K562 (cell line): ENCODE results near the gene TYSND1. TPM values are rescaled to one million over a fixed set of nuclear protein-coding genes. Genes with fewer than 3 reads are reported as not detected.

Source experiments
- ATAC-seq: fragments of 200-7000 bp; cut with Tn5 transposase; 3 replicates; pipeline ENCODE4 v1.9.1; 2020; ENCODE audit warnings: moderate library complexity
- BruUV-seq: library from RNA; stranded (reverse); fragments of 400-500 nt; replicated peaks from 2 replicates; lab custom pipeline; 2021; lab: Mats Ljungman, UMichigan
- CTCF ChIA-PET: fragments of 300-600 bp; formaldehyde crosslinking; extraction: SDS; loops from one replicate; lab custom pipeline; 2021; ENCODE audit warnings: low intra/inter-chr PET ratio; lab: Yijun Ruan, JAX
- POLR2A ChIA-PET: fragments of 300-600, 350-650 bp; sonication (Branson Sonifier 250); formaldehyde crosslinking; extraction: SDS; loops from one replicate; lab custom pipeline; 2021; ENCODE audit warnings: antibody characterized with exemption, inconsistent platforms; lab: Yijun Ruan, JAX
- DNase-seq, 4 experiments: peaks; one replicate each; pipeline versions ENCODE4 v3.0.0 to v3.0.0-alpha.2; 2011 to 2018; ENCODE audit warnings: low spot score in 3 of 4, mixed read lengths in 3 of 4; ENCODE audit errors: extremely low read depth in 1 of 4
- FAIRE-seq: peaks from 2 replicates; lab custom pipeline; 2011; peaks lifted over from hg19 to GRCh38; lab: Jason Lieb, UNC
- H2AFZ ChIP-seq: 2 replicates; pipeline ENCODE4 v1.6.0; 2011; ENCODE audit warnings: low read depth, low read length, control low read depth, inconsistent platforms
- H3K27ac ChIP-seq: fragments of 200-600 bp; 3 replicates; pipeline ENCODE4 v1.8.0; 2011; ENCODE audit warnings: low read depth, mild to moderate bottlenecking, control low read depth, inconsistent platforms, low read length, moderate library complexity, mixed read lengths; ENCODE audit errors: extremely low read depth
- H3K27me3 ChIP-seq, 2 experiments: fragments of 300-600 bp in 1 of 2; 2 replicates in 1 of 2; 3 replicates in 1 of 2; pipeline versions ENCODE4 v1.6.0 to v1.8.0; 2011; ENCODE audit warnings: inconsistent platforms in 2 of 2, low read length in 2 of 2, mild to moderate bottlenecking in 1 of 2, mixed read lengths in 1 of 2, moderate library complexity in 1 of 2; ENCODE audit not compliant: control insufficient read depth in 2 of 2, insufficient read depth in 2 of 2
- H3K36me3 ChIP-seq: fragments of 300-600 bp; 3 replicates; pipeline ENCODE4 v1.8.0; 2011; ENCODE audit warnings: mild to moderate bottlenecking, low read length, inconsistent platforms; ENCODE audit not compliant: control insufficient read depth, insufficient read depth
- H3K4me1 ChIP-seq, 2 experiments: fragments of 200-600 bp in 1 of 2; replicated peaks in 1 of 2; 2 replicates in 1 of 2; 3 replicates in 1 of 2; pipeline versions ENCODE4 v1.5.1 to v1.8.0; 2011; ENCODE audit warnings: inconsistent platforms in 2 of 2, low read length in 2 of 2, mild to moderate bottlenecking in 1 of 2, mixed read lengths in 1 of 2, moderate library complexity in 1 of 2; ENCODE audit not compliant: control insufficient read depth in 2 of 2, insufficient read depth in 2 of 2
- H3K4me2 ChIP-seq: 2 replicates; pipeline ENCODE4 v1.6.1; 2011; ENCODE audit warnings: low read length, control low read depth, inconsistent platforms, mixed read lengths; ENCODE audit not compliant: insufficient read depth
- H3K4me3 ChIP-seq: fragments of 200-600 bp; sonication (generic), shearing (Covaris generic); 2 replicates; pipeline ENCODE4 v1.5.1; 2016; ENCODE audit warnings: control low read depth, inconsistent platforms
- H3K79me2 ChIP-seq: fragments of 200-600 bp; 3 replicates; pipeline ENCODE4 v1.8.0; 2011; ENCODE audit warnings: low read length, inconsistent platforms; ENCODE audit not compliant: control insufficient read depth, insufficient read depth
- H3K9ac ChIP-seq, 2 experiments: 2 replicates each; pipeline versions ENCODE4 v1.6.0 to v1.6.1; 2011; ENCODE audit warnings: low read depth in 2 of 2, low read length in 2 of 2, control low read depth in 1 of 2, inconsistent platforms in 1 of 2, mild to moderate bottlenecking in 1 of 2, mixed read lengths in 1 of 2; ENCODE audit not compliant: insufficient read depth in 1 of 2
- H3K9me1 ChIP-seq: one replicate; pipeline ENCODE4 v1.6.0; 2011; ENCODE audit warnings: inconsistent platforms, mild to moderate bottlenecking, low read length, moderate library complexity; ENCODE audit not compliant: control insufficient read depth, insufficient read depth
- H3K9me3 ChIP-seq: replicated peaks from 2 replicates; pipeline ENCODE4 v1.5.1; 2011; ENCODE audit warnings: low read depth, low read length, inconsistent platforms; ENCODE audit not compliant: control insufficient read depth, insufficient read depth
- H4K20me1 ChIP-seq: replicated peaks from 2 replicates; pipeline ENCODE4 v1.6.1; 2011; ENCODE audit warnings: low read length, inconsistent platforms, mixed read lengths; ENCODE audit not compliant: control insufficient read depth, insufficient read depth
- C11orf30 ChIP-seq: fragments of 450-650 bp; IDR thresholded peaks from 2 replicates; pipeline ENCODE4 v1.6.1; 2016; ENCODE audit warnings: low read depth, mild to moderate bottlenecking
- CBX5 ChIP-seq: IDR thresholded peaks from 2 replicates; pipeline ENCODE4 v1.6.1; 2014; ENCODE audit warnings: low read depth, borderline replicate concordance
- CEBPB ChIP-seq: fragments of 450-650 bp; IDR thresholded peaks from 2 replicates; pipeline ENCODE4 v1.6.1; 2016; ENCODE audit warnings: missing genetic modification characterization, missing compliant biosample characterization
- ERF ChIP-seq: fragments of 450-650 bp; formaldehyde crosslinking; IDR thresholded peaks from 2 replicates; pipeline ENCODE4 v1.4.0; 2020; ENCODE audit warnings: mild to moderate bottlenecking, mixed read lengths
- GABPB2 ChIP-seq: fragments of 250-450 bp; sonication (Bioruptor Pico); conservative IDR thresholded peaks from 2 replicates; pipeline ENCODE4 v1.5.1; 2021; ENCODE audit warnings: mild to moderate bottlenecking
- HMBOX1 ChIP-seq: sonication (generic); IDR thresholded peaks from 2 replicates; pipeline ENCODE4 v1.6.1; 2016
- HNRNPH1 ChIP-seq: fragments of 200-400 bp; formaldehyde crosslinking; optimal IDR thresholded peaks from 2 replicates; pipeline ENCODE3; 2017; ENCODE audit warnings: low read depth, mild to moderate bottlenecking, low read length, moderate library complexity
- HOXB6 ChIP-seq: fragments of 250-450 bp; sonication (Bioruptor Pico); IDR thresholded peaks from 2 replicates; pipeline ENCODE4 v1.5.1; 2022; ENCODE audit warnings: mild to moderate bottlenecking, borderline replicate concordance
- KDM1A ChIP-seq, 2 experiments: fragments of 450-650 bp; IDR thresholded peaks; 2 replicates each; pipeline ENCODE4 v1.6.1; 2016; ENCODE audit warnings: mild to moderate bottlenecking in 2 of 2
- MAFF ChIP-seq: IDR thresholded peaks from 2 replicates; pipeline ENCODE4 v1.6.1; 2012; ENCODE audit warnings: low read length, improper control_type of control experiment
- MAFG ChIP-seq: fragments of 450-650 bp; conservative IDR thresholded peaks from 2 replicates; pipeline ENCODE4 v1.6.1; 2016; ENCODE audit warnings: missing genetic modification characterization, missing compliant biosample characterization
- RCOR1 ChIP-seq, 2 experiments: IDR thresholded peaks; 2 replicates each; pipeline ENCODE4 v1.6.1; 2012; ENCODE audit warnings: low read depth in 2 of 2, low read length in 2 of 2, borderline replicate concordance in 1 of 2, improper control_type of control experiment in 1 of 2
- TEAD4 ChIP-seq, 2 experiments: sonication (generic) in 1 of 2; formaldehyde crosslinking in 1 of 2; IDR thresholded peaks; 2 replicates each; pipeline versions ENCODE4 v1.6.1 to v1.8.0; 2012 to 2022; ENCODE audit warnings: borderline replicate concordance in 1 of 2, inconsistent platforms in 1 of 2, low read length in 1 of 2, mild to moderate bottlenecking in 1 of 2, missing genetic modification reagents in 1 of 2
- ZNF347 ChIP-seq: fragments of 450-650 bp; formaldehyde crosslinking; IDR thresholded peaks from 2 replicates; pipeline ENCODE4 v1.4.0; 2020; ENCODE audit warnings: low read depth, mild to moderate bottlenecking, moderate library complexity
- ZNF41 ChIP-seq: fragments of 250-450 bp; sonication (Bioruptor Pico); conservative IDR thresholded peaks from 2 replicates; pipeline ENCODE4 v1.4.0; 2020; ENCODE audit warnings: mild to moderate bottlenecking
- ZNF740 ChIP-seq, 3 experiments: fragments of 200-800 bp in 1 of 3; sonication (Bioruptor generic) in 1 of 3; sonication (generic) in 1 of 3; formaldehyde crosslinking in 1 of 3; IDR thresholded peaks; 2 replicates each; pipeline versions ENCODE4 v1.6.1 to v1.8.0; 2016 to 2022; ENCODE audit warnings: mild to moderate bottlenecking in 2 of 3, missing compliant biosample characterization in 2 of 3, missing genetic modification characterization in 2 of 3, missing genetic modification reagents in 1 of 3
- in situ Hi-C: fragments of 300-500 bp; cut with MboI; formaldehyde crosslinking; loops from 4 replicates; pipeline ENCODE4 v1.15.0; 2018; ENCODE audit warnings: inconsistent platforms, mixed read lengths
- intact Hi-C: fragments of 100-400 bp; cut with micrococcal nuclease; formaldehyde crosslinking; loops from 2 replicates; pipeline ENCODE4 v1.14.2; 2022
- polyA plus RNA-seq, 8 experiments: library from polyadenylated mRNA; depleted of rRNA in 4 of 8; stranded (reverse) in 5 of 8; unstranded in 3 of 8; fragments of >200 nt; fragmentation: Nextera tagmentation in 2 of 8; fragmentation: Illumina TruSeq in 1 of 8; extraction: Ambion mirVana in 2 of 8; extraction: Trizol in 1 of 8; gene quantifications; 2 replicates each; pipeline versions ENCODE4 v1.2.1 to v1.2.3, GENCODE V29; 2011 to 2014; ENCODE audit warnings: inconsistent platforms in 1 of 8, missing spikeins in 1 of 8
- total RNA-seq, 7 experiments: library from RNA; depleted of rRNA in 6 of 7; stranded (reverse); fragments of >200 nt in 6 of 7; fragmentation: Illumina TruSeq in 2 of 7; extraction: Trizol in 2 of 7; gene quantifications; 2 replicates each; pipeline versions ENCODE4 v1.2.1 to v1.2.3, GENCODE V29; 2011 to 2021; ENCODE audit warnings: low replicate concordance in 1 of 7
- TF ChIP-seq, protein P1 (sequence below): fragments of 450-650 bp; IDR thresholded peaks from 2 replicates; pipeline ENCODE4 v1.6.1; 2016; ENCODE audit warnings: missing biosample characterization, missing genetic modification characterization
- TF ChIP-seq, protein P2 (sequence below): fragments of 450-650 bp; IDR thresholded peaks from 2 replicates; pipeline ENCODE4 v1.6.1; 2016; ENCODE audit warnings: mild to moderate bottlenecking

Gene TYSND1
- total and polyA plus RNA-seq, 9 of the 15 experiments (the other 6 are each of a cell fraction or from before 2014, with no cell fraction given): 0.60 to 2.0 (median 1.3) TPM

DNA sequence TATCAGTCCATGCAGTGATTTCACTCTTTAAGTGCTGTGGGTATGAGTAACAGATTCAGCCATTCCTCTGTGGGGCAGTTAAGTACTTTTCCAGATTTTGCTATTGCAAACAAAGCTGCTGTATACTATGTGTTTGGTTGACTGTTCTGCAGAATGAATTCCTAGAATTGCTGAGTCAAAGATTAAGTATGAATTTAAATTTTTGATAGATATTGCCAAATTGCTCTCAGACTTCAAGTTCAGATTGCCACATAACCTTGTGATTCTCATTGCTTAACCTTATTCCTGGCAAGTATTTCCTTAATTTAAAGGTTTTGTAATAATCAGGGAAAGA is 45.4 kb upstream of the TYSND1 start:
- H3K9me1 ChIP-seq: no peaks in the 10 kb centered on the region
- ChIA-PET CTCF (no interaction called here), POLR2A (interaction anchor here (0.5 kb wide), 1 partner anchor 79 kb away, joined by 3 read pairs; no protein-coding TSS in a partner anchor)
- H3K27ac ChIP-seq: no peak overlapping the region
- FAIRE-seq (no peak), DNase-seq (no peak), ATAC-seq (no peak)
- no peak overlapping the region for H3K4me3 ChIP-seq
- H3K9me3 ChIP-seq: no peaks in the 10 kb centered on the region
- no peak overlapping the region for H2AFZ ChIP-seq
- H4K20me1 ChIP-seq: no peaks in the 10 kb centered on the region
- in situ Hi-C loops (no loop called here), intact Hi-C loops (no loop called here)
- no peak overlapping the region for H3K4me2 ChIP-seq
- no TSS peak for BruUV-seq
- peaks cover 4% of the 10 kb centered on the region; the same call in 1 of the 3 replicates for H3K36me3 ChIP-seq
- H3K27me3 ChIP-seq: no peaks in the 10 kb centered on the region; a peak in 2 of 5 replicates
- H3K4me1 ChIP-seq: no peaks in the 10 kb centered on the region; a peak in 1 of 5 replicates
- H3K9ac ChIP-seq: no peak overlapping the region
- no peaks in the 10 kb centered on the region for H3K79me2 ChIP-seq
- TF ChIP-seq ZNF41 (no peak), HNRNPH1 (no peak), RCOR1 (IDR thresholded peaks at IDR 0.05; ENCODE audit: borderline replicate concordance in 1 of 2, low read depth in 2 of 2, low read length in 2 of 2) (0 out of 4 replicates have a peak, but pooled peaks of 1 of the 2 experiments have one; percentile 12), CEBPB (tag) (peak; percentile 52), MAFF (peak; percentile 46; the same call in 1 of the 2 replicates), ZNF347 (CRISPR knock-in tag) (no peak), KDM1A (IDR thresholded peaks at IDR 0.05) (peak in 1 of 2 experiments; percentile 73; a peak in 2 of 4 replicates), MAFG (tag) (0 out of 2 replicates have a peak, but pooled peaks have one; percentile 20), C11orf30 (peak; percentile 68; the same call in 1 of the 2 replicates), ZNF740 (CRISPR knock-in tag; IDR thresholded peaks at IDR 0.05) (no peak), ZNF740 (tag; IDR thresholded peaks at IDR 0.05) (no peak), GABPB2 (no peak), ERF (CRISPR knock-in tag) (no peak), HOXB6 (CRISPR knock-in tag) (no peak), HMBOX1 (no peak), CBX5 (no peak), TEAD4 (IDR thresholded peaks at IDR 0.05; ENCODE audit: low read length) (no peak), TEAD4 (CRISPR knock-in tag; IDR thresholded peaks at IDR 0.05; ENCODE audit: borderline replicate concordance) (no peak)
- TF ChIP-seq, protein P1, sequence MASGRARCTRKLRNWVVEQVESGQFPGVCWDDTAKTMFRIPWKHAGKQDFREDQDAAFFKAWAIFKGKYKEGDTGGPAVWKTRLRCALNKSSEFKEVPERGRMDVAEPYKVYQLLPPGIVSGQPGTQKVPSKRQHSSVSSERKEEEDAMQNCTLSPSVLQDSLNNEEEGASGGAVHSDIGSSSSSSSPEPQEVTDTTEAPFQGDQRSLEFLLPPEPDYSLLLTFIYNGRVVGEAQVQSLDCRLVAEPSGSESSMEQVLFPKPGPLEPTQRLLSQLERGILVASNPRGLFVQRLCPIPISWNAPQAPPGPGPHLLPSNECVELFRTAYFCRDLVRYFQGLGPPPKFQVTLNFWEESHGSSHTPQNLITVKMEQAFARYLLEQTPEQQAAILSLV (tag): no peak
- TF ChIP-seq, protein P2, sequence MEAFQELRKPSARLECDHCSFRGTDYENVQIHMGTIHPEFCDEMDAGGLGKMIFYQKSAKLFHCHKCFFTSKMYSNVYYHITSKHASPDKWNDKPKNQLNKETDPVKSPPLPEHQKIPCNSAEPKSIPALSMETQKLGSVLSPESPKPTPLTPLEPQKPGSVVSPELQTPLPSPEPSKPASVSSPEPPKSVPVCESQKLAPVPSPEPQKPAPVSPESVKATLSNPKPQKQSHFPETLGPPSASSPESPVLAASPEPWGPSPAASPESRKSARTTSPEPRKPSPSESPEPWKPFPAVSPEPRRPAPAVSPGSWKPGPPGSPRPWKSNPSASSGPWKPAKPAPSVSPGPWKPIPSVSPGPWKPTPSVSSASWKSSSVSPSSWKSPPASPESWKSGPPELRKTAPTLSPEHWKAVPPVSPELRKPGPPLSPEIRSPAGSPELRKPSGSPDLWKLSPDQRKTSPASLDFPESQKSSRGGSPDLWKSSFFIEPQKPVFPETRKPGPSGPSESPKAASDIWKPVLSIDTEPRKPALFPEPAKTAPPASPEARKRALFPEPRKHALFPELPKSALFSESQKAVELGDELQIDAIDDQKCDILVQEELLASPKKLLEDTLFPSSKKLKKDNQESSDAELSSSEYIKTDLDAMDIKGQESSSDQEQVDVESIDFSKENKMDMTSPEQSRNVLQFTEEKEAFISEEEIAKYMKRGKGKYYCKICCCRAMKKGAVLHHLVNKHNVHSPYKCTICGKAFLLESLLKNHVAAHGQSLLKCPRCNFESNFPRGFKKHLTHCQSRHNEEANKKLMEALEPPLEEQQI: no peak
